ENCODE measurements around the gene UQCR11. TPM values are rescaled to one million over a fixed set of nuclear protein-coding genes. Genes with fewer than 3 reads are reported as not detected.

Gene UQCR11
- total RNA-seq, 4 donors from 2014 or later: 20.6 to 110 (median 30.8) TPM

DNA sequence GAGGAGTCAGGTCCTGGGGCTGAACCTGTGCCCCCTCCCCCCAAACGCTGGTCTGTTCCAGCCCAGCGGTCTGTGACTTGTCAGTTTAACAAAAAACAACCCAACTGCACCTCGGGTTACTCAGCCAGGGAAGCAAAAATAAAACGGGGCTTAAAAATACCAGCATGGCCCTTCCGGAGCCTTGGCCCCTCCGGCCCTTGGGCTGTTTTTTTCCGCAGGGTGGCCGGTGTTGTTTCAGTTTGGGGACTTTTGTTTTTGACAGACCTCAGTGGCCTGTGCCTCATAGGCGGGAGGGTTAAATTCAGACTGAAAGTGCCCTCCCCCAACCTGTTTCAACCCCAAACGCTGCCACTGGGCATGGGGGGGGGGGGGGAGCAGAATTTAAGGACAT, 43.2 kb upstream of the UQCR11 start:
- no peak for DNase-seq
- Histone ChIP-seq H3K36me3 (no peaks in the 10 kb centered on the region), H3K27me3 (no peaks in the 10 kb centered on the region), H3K4me1 (peaks cover 0 to 16% of the 10 kb centered on the region in 2 donors), H3K27ac (no peak overlapping the region), H3K9me3 (no peaks in the 10 kb centered on the region), H3K4me3 (no peak overlapping the region)
- intact Hi-C loops (cut with DNase I; ENCODE audit: low total_unique reads): loop anchor here (5.0 kb wide), 1 partner anchor 36 kb away; no protein-coding TSS in a partner anchor
- TF ChIP-seq POLR2A (IDR thresholded peaks at IDR 0.05): no peak
- TF ChIP-seq, protein P1, sequence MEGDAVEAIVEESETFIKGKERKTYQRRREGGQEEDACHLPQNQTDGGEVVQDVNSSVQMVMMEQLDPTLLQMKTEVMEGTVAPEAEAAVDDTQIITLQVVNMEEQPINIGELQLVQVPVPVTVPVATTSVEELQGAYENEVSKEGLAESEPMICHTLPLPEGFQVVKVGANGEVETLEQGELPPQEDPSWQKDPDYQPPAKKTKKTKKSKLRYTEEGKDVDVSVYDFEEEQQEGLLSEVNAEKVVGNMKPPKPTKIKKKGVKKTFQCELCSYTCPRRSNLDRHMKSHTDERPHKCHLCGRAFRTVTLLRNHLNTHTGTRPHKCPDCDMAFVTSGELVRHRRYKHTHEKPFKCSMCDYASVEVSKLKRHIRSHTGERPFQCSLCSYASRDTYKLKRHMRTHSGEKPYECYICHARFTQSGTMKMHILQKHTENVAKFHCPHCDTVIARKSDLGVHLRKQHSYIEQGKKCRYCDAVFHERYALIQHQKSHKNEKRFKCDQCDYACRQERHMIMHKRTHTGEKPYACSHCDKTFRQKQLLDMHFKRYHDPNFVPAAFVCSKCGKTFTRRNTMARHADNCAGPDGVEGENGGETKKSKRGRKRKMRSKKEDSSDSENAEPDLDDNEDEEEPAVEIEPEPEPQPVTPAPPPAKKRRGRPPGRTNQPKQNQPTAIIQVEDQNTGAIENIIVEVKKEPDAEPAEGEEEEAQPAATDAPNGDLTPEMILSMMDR (IDR thresholded peaks at IDR 0.05): no peak

DNA sequence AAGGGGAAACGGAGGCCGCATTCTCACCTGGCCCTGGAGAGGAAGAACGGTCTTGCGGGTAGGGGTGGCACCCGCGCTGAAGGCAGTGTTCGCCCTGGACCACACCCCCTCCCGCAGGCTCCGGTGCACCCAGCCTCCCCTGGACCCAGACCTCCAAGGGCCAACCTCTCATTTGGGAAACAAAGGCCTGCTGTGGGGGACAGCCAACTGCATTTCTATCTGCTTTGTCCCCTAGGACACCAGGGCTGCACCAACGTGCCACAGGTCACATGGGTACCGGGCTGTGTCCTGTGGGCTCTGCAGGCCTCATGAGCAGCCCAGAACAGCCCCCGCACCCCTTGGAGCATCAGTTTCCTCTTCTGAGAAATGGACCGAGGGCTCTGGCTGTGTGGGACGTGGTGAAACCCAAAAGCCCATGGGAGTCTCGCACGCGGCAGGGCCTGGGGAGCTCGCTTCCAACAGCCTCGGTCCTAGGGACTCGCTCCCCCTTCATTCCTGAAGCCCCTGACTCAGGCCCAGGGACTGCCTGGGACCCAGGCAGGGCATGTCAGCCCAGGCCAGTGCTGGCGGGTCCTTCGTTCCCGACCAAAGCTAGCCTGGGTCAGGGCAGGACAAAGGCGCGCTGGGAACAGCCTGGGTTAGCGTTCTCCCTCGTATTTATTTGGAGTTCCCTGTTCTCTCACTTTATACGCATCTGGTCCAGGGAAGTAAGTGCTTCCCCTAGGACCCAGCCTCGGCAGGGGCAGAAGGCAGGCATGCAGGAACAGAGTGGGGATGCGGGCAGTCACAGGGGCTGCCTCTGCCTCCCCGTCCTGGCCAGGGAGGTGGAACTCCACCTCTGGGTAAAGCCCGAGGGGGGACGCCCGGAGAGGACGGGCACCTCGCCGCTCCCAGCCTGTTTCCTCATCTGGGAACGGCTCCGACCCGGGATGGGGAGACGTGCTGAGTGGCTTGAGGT, 42.5 kb upstream of the UQCR11 start:
- Histone ChIP-seq H3K27ac (no peak overlapping the region), H3K9me3 (no peaks in the 10 kb centered on the region), H3K27me3 (no peaks in the 10 kb centered on the region), H3K4me1 (peaks cover 0 to 16% of the 10 kb centered on the region in 2 donors), H3K36me3 (no peaks in the 10 kb centered on the region), H3K4me3 (no peak overlapping the region)
- TF ChIP-seq POLR2A (IDR thresholded peaks at IDR 0.05): no peak
- intact Hi-C loops (cut with DNase I; ENCODE audit: low total_unique reads): loop anchor here (5.0 kb wide), 1 partner anchor 35 kb away; no protein-coding TSS in a partner anchor
- DNase-seq: no peak

DNA sequence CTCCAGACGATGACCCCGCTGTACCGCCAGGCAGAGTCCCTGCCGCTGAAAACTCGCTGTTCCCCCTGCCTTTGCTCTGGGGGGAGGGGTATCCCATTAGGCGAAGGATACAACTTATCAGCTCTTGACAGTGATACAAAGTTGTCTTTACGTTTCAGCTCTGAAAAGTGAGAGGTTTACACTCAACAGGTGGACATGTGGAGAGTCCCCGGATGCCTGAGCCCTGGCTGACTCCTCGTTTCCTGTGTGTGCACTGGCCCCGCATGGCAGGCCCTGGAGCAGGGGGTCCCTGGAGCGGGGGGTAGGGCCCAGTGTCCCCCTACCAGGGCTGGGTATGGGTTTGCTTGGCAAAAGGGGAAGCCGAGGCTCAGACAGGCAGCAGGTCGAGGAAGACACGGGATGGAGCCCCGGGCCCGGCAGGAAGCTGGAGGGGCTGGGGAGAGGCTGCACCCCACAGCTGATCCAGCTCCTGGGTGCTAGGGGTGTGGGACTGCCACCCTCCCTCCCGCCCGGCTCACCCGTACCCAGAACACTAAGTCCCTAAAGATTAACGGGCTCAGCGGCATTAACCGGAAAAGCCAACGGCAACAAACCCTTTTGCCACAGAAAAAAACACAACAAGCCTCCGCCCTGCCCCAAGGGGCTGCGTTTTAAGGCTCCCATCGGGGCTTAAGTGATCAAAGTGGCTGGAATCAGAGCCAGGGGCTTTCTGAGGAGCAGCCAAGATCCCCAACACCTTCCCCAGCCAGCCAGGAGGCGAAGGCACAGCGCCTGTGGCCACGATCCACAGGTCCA, 41.6 kb upstream of the UQCR11 start:
- no peaks in the 10 kb centered on the region for H3K36me3 ChIP-seq
- H3K27ac ChIP-seq: no peak overlapping the region
- H3K4me1 ChIP-seq: peaks cover 0 to 16% of the 10 kb centered on the region in 2 donors
- TF ChIP-seq, protein P1 (IDR thresholded peaks at IDR 0.05): no peak
- no peak for TF ChIP-seq POLR2A (IDR thresholded peaks at IDR 0.05)
- DNase-seq: no peak
- H3K4me3 ChIP-seq: no peak overlapping the region
- H3K27me3 ChIP-seq: no peaks in the 10 kb centered on the region
- no peaks in the 10 kb centered on the region for H3K9me3 ChIP-seq
- intact Hi-C loops (cut with DNase I; ENCODE audit: low total_unique reads): loop anchor here (5.0 kb wide), 1 partner anchor 35 kb away; no protein-coding TSS in a partner anchor

DNA sequence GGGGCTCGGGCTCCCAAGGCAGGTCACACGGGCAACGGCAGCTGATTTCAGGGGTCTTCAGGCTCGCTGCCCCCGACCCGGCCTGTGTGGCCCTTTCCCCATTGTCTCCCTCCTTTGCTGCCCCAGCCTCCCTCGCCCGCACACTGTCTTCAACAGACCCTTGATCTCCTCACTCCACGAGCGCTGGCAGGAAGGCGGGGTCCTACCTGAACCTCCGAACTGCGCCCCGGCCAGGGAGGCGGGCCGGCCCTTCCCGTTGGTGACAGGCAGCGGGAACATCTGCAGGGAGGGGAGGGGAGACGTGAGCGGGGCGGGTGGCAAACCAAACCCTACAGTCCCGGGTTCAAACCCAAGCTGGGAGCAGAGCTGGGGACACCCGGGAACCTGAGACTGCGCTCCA, 40.9 kb upstream of the UQCR11 start:
- peaks cover 0 to 13% of the 10 kb centered on the region in 2 donors for H3K4me1 ChIP-seq
- intact Hi-C loops (cut with DNase I; ENCODE audit: low total_unique reads): loop anchor here (5.0 kb wide), 1 partner anchor 34 kb away; no protein-coding TSS in a partner anchor
- no peak overlapping the region for H3K27ac ChIP-seq
- H3K36me3 ChIP-seq: no peaks in the 10 kb centered on the region
- DNase-seq: no peak
- no peaks in the 10 kb centered on the region for H3K9me3 ChIP-seq
- H3K27me3 ChIP-seq: no peaks in the 10 kb centered on the region
- H3K4me3 ChIP-seq: no peak overlapping the region
- TF ChIP-seq, protein P1 (IDR thresholded peaks at IDR 0.05): no peak
- no peak for TF ChIP-seq POLR2A (IDR thresholded peaks at IDR 0.05)

DNA sequence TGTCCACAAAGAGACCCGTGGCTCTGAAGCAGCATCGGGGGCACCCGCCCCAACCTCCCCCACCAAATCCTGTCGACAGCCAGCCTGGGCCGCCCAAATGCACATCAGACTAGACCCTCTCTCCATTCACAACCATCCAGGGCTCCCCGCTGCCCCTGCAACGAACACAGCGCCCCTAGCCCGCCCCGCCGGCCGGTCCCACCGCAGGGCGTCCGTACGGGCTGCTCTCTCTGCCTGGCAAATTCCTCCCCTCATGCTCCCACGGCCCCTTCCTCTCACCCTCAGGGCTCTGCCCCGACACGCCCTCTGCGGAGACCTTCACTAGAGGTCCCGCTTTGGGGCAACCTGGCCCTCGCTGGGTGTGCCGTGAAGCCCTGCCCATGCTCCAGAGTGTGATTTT, 40.0 kb upstream of the UQCR11 start:
- intact Hi-C loops (cut with DNase I; ENCODE audit: low total_unique reads): loop anchor here (5.0 kb wide), 1 partner anchor 33 kb away; no protein-coding TSS in a partner anchor
- no peaks in the 10 kb centered on the region for H3K36me3 ChIP-seq
- H3K27me3 ChIP-seq: no peaks in the 10 kb centered on the region

More for the DNA sequence above, 40.0 kb upstream of the UQCR11 start:
- Histone ChIP-seq H3K4me1 (peaks cover 0 to 5% of the 10 kb centered on the region in 2 donors), H3K4me3 (no peak overlapping the region), H3K9me3 (no peaks in the 10 kb centered on the region), H3K27ac (no peak overlapping the region)
- no peak for DNase-seq
- TF ChIP-seq, protein P1 (IDR thresholded peaks at IDR 0.05): no peak
- TF ChIP-seq POLR2A (IDR thresholded peaks at IDR 0.05): no peak
